GM06990 (cell line): Measurements from ENCODE around the gene MT1X.
"Not testable (repeated sequence)": the region's sequence is repeated elsewhere in the genome, so short reads cannot be mapped to it uniquely, and the experiment has no call there.

Experiments used
- DNase-seq: peaks from one replicate; pipeline ENCODE4 v3.0.0-alpha.2; 2011; ENCODE audit not compliant: insufficient read length; ENCODE audit errors: extremely low read depth
- H3K27me3 ChIP-seq: replicated peaks from 2 replicates; pipeline ENCODE4 v1.6.0; 2011; ENCODE audit warnings: low read length; ENCODE audit not compliant: control insufficient read depth, insufficient read depth
- H3K36me3 ChIP-seq: 2 replicates; pipeline ENCODE4 v1.5.1; 2011; ENCODE audit warnings: low read length; ENCODE audit not compliant: control insufficient read depth, insufficient read depth
- H3K4me3 ChIP-seq: replicated peaks from 2 replicates; pipeline ENCODE4 v1.5.1; 2011; ENCODE audit warnings: low read depth, mild to moderate bottlenecking, control low read depth, low read length
- TF ChIP-seq, protein P1 (sequence below): IDR thresholded peaks from 2 replicates; pipeline ENCODE4 v1.5.1; 2011; ENCODE audit warnings: low read length, control low read depth, mild to moderate bottlenecking, inconsistent platforms; ENCODE audit not compliant: insufficient read depth, poor library complexity, severe bottlenecking

The MT1X gene

DNA sequence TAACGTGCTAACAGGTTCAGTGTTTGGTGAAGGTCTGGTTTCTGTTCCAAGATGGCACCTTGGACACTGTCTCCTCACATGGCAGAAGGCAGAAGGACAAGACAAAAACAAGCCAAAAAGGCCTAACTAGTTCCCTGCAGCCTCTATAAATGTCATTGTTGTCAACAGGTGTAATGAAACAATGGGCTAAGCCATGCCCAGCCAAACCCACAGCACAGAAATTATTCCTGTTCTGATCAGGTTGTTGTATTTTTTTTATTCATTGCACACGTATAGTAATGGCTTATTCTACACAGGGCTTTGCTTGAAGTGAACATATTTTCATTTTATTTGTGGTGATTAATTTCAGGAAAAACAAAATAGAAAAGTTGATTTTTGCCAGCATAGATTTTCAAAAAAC lies 31.5 kb downstream of the MT1X start:
- Histone ChIP-seq H3K27me3 (no peaks in the 10 kb centered on the region), H3K4me3 (no peak overlapping the region), H3K36me3 (no peaks in the 10 kb centered on the region)
- TF ChIP-seq, protein P1, sequence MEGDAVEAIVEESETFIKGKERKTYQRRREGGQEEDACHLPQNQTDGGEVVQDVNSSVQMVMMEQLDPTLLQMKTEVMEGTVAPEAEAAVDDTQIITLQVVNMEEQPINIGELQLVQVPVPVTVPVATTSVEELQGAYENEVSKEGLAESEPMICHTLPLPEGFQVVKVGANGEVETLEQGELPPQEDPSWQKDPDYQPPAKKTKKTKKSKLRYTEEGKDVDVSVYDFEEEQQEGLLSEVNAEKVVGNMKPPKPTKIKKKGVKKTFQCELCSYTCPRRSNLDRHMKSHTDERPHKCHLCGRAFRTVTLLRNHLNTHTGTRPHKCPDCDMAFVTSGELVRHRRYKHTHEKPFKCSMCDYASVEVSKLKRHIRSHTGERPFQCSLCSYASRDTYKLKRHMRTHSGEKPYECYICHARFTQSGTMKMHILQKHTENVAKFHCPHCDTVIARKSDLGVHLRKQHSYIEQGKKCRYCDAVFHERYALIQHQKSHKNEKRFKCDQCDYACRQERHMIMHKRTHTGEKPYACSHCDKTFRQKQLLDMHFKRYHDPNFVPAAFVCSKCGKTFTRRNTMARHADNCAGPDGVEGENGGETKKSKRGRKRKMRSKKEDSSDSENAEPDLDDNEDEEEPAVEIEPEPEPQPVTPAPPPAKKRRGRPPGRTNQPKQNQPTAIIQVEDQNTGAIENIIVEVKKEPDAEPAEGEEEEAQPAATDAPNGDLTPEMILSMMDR, result no peak
- DNase-seq, result no peak

DNA sequence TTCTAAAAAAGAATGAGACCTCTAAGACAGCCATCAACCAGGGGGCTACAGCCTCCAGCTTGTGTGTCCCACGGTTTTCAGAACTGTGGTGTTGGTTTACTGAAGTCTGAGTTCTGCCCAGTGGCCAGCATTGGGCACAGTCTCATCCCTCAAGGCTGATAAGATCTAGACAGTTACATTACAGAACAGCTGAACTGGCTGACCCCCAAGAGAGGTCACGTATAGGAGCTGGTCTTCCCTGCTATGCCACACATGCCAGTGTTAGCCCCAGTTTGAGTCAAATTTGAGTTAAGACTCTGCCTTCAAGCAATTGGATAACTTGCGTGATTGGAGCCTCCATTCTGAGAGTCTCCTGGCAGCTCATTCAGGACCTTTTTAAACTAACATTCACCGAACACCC lies 32.9 kb downstream of the MT1X start:
- DNase-seq, result no peak
- TF ChIP-seq, protein P1, result no peak

DNA sequence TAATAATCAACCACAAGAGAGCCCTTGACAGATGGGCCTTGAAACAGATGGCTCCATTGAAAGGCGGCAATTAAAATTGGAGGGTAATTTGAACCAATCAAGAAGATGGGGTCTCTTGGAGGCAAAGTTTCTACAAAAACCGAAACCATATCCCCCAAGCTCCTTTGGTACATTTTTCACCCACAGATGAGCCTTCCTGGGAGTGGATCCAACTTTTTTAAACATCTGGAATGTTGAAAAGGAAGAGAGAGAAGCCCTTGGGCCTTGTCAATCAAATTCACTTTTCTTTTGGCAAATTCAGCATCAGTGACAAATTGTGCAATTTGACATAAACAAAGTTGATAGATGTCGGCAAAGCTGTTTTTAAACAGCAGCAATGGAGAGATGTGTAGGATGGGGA lies 34.5 kb downstream of the MT1X start:
- TF ChIP-seq, protein P1, result no peak
- no peak for DNase-seq
- H3K36me3 ChIP-seq, result no peaks in the 10 kb centered on the region

More for the DNA sequence above, 32.9 kb downstream of the MT1X start:
- no peak overlapping the region for H3K4me3 ChIP-seq
- no peaks in the 10 kb centered on the region for H3K36me3 ChIP-seq
- no peaks in the 10 kb centered on the region for H3K27me3 ChIP-seq

GRCh38 chr16:56717532-56717931 lies 35.3 kb downstream of the MT1X start:
- not testable (repeated sequence) for H3K4me3 ChIP-seq, H3K36me3 ChIP-seq, DNase-seq, H3K27me3 ChIP-seq

More for the DNA sequence above, 34.5 kb downstream of the MT1X start:
- no peaks in the 10 kb centered on the region for H3K27me3 ChIP-seq
- no peak overlapping the region for H3K4me3 ChIP-seq

- H3K4me3 ChIP-seq, result no peak overlapping the region
- TF ChIP-seq, protein P1, result no peak
- no peak for DNase-seq
- H3K27me3 ChIP-seq, result no peaks in the 10 kb centered on the region
- no peaks in the 10 kb centered on the region for H3K36me3 ChIP-seq
These were observed 40.1 kb downstream of the MT1X start for GRCh38 chr16:56722200-56722842.

GRCh38 chr16:56724191-56724590 lies 41.9 kb downstream of the MT1X start:
- DNase-seq, result no peak
- Histone ChIP-seq H3K27me3 (no peaks in the 10 kb centered on the region), H3K36me3 (no peaks in the 10 kb centered on the region), H3K4me3 (no peak overlapping the region)
- TF ChIP-seq, protein P1, result no peak
